Peyer's patch (tissue), 4 donors: ENCODE data around the gene CADM4.

Experiments used
- POLR2A ChIP-seq, 2 donors: fragments of 450-650 bp; IDR thresholded peaks; one replicate each; pipeline ENCODE4 v1.5.1; 2017; ENCODE audit warnings: antibody characterized with exemption in 2 of 2, mild to moderate bottlenecking in 2 of 2, moderate library complexity in 2 of 2
- TF ChIP-seq, protein P1 (sequence below), 6 experiments: fragments of 450-650 bp in 4 of 6; fragments of 200-600 bp in 2 of 6; sonication (generic) in 1 of 6; IDR thresholded peaks; one replicate each; pipeline ENCODE4 v1.5.1; 2017 to 2019; ENCODE audit warnings: antibody characterized with exemption in 6 of 6, mild to moderate bottlenecking in 3 of 6, moderate library complexity in 1 of 6

DNA sequence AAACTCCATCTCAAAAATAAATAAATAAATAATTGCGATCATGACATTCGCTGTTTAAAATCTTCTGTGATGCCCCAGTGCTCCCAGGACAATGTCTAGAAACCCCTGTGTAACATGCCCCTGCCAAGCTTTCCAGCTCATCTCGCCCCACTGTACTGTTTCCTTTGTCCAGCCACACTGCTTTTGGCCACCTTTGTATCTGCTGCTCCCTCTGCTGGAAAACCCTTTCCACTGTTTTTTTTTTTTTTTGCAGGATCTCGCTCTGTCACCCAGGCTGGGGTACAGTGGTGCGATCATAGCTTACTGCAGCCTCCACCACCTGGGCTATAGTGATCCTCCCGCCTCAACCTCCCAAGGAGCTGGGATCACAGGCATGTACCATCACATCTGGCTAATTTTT lies 22.8 kb upstream of the CADM4 start:
- TF ChIP-seq, protein P1, sequence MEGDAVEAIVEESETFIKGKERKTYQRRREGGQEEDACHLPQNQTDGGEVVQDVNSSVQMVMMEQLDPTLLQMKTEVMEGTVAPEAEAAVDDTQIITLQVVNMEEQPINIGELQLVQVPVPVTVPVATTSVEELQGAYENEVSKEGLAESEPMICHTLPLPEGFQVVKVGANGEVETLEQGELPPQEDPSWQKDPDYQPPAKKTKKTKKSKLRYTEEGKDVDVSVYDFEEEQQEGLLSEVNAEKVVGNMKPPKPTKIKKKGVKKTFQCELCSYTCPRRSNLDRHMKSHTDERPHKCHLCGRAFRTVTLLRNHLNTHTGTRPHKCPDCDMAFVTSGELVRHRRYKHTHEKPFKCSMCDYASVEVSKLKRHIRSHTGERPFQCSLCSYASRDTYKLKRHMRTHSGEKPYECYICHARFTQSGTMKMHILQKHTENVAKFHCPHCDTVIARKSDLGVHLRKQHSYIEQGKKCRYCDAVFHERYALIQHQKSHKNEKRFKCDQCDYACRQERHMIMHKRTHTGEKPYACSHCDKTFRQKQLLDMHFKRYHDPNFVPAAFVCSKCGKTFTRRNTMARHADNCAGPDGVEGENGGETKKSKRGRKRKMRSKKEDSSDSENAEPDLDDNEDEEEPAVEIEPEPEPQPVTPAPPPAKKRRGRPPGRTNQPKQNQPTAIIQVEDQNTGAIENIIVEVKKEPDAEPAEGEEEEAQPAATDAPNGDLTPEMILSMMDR (IDR thresholded peaks at IDR 0.05) = peak in 1 of 6 experiments; percentile 15
- no peak for TF ChIP-seq POLR2A (IDR thresholded peaks at IDR 0.05)
